DOHH2 (cell line): ENCODE measurements around the gene BTBD7.

ENCODE experiments used
- H3F3A ChIP-seq: fragments of 200-600 bp; sonication (generic), shearing (Covaris generic); 2 replicates; pipeline ENCODE4 v1.6.0; 2016; ENCODE audit warnings: antibody characterized with exemption, mild to moderate bottlenecking; ENCODE audit not compliant: control insufficient read depth, insufficient read depth
- H3K27ac ChIP-seq: fragments of 200-600 bp; sonication (generic); 2 replicates; pipeline ENCODE4 v1.5.1; 2014; ENCODE audit warnings: low read depth, mild to moderate bottlenecking, low read length, moderate library complexity
- H3K27me3 ChIP-seq: fragments of 200-600 bp; sonication (generic); 2 replicates; pipeline ENCODE4 v1.6.1; 2014; ENCODE audit warnings: mild to moderate bottlenecking, low read length, mixed read lengths; ENCODE audit not compliant: control insufficient read depth
- H3K36me3 ChIP-seq: fragments of 200-600 bp; sonication (generic); 2 replicates; pipeline ENCODE4 v1.6.1; 2014; ENCODE audit warnings: mild to moderate bottlenecking, low read length, moderate library complexity, mixed read lengths; ENCODE audit not compliant: control insufficient read depth
- H3K4me1 ChIP-seq: fragments of 200-600 bp; sonication (generic); 2 replicates; pipeline ENCODE4 v1.6.1; 2014; ENCODE audit warnings: mild to moderate bottlenecking, low read length, mixed read lengths; ENCODE audit not compliant: control insufficient read depth
- H3K4me2 ChIP-seq: fragments of 200-600 bp; sonication (generic); 2 replicates; pipeline ENCODE4 v1.6.0; 2014; ENCODE audit warnings: mild to moderate bottlenecking, low read length, moderate library complexity
- H3K4me3 ChIP-seq: fragments of 200-600 bp; sonication (generic); 2 replicates; pipeline ENCODE4 v1.5.1; 2014; ENCODE audit warnings: mild to moderate bottlenecking, low read length, mixed read lengths
- H3K79me2 ChIP-seq: fragments of 200-600 bp; sonication (generic); 2 replicates; pipeline ENCODE4 v1.6.1; 2014; ENCODE audit warnings: mild to moderate bottlenecking, low read length, mixed read lengths; ENCODE audit not compliant: control insufficient read depth
- H3K9me2 ChIP-seq: fragments of 200-600 bp; sonication (generic); replicated peaks from 2 replicates; pipeline ENCODE4 v1.6.1; 2014; ENCODE audit warnings: mild to moderate bottlenecking, low read length, mixed read lengths; ENCODE audit not compliant: control insufficient read depth
- H3K9me3 ChIP-seq: fragments of 200-600 bp; sonication (generic); 2 replicates; pipeline ENCODE4 v1.6.1; 2014; ENCODE audit warnings: antibody characterized with exemption, low read length, mixed read lengths; ENCODE audit not compliant: control insufficient read depth, insufficient read depth
- H4K20me1 ChIP-seq: fragments of 200-600 bp; sonication (generic); 2 replicates; pipeline ENCODE4 v1.6.0; 2014; ENCODE audit warnings: low read depth, mild to moderate bottlenecking, antibody characterized with exemption, low read length, moderate library complexity; ENCODE audit not compliant: control insufficient read depth, insufficient read depth
- EZH2phosphoT487 ChIP-seq: fragments of 200-600 bp; sonication (generic); IDR thresholded peaks from 2 replicates; pipeline ENCODE4 v1.6.1; 2017; ENCODE audit warnings: borderline replicate concordance, mild to moderate bottlenecking, antibody characterized with exemption, low read length, moderate library complexity, mixed read lengths
- TF ChIP-seq, protein P1 (sequence below): fragments of 200-600 bp; sonication (generic); IDR thresholded peaks from one replicate; pipeline ENCODE4 v1.5.1; 2014; ENCODE audit warnings: antibody characterized with exemption, mild to moderate bottlenecking, low read depth, low read length; ENCODE audit not compliant: poor library complexity, severe bottlenecking

BTBD7 gene

DNA sequence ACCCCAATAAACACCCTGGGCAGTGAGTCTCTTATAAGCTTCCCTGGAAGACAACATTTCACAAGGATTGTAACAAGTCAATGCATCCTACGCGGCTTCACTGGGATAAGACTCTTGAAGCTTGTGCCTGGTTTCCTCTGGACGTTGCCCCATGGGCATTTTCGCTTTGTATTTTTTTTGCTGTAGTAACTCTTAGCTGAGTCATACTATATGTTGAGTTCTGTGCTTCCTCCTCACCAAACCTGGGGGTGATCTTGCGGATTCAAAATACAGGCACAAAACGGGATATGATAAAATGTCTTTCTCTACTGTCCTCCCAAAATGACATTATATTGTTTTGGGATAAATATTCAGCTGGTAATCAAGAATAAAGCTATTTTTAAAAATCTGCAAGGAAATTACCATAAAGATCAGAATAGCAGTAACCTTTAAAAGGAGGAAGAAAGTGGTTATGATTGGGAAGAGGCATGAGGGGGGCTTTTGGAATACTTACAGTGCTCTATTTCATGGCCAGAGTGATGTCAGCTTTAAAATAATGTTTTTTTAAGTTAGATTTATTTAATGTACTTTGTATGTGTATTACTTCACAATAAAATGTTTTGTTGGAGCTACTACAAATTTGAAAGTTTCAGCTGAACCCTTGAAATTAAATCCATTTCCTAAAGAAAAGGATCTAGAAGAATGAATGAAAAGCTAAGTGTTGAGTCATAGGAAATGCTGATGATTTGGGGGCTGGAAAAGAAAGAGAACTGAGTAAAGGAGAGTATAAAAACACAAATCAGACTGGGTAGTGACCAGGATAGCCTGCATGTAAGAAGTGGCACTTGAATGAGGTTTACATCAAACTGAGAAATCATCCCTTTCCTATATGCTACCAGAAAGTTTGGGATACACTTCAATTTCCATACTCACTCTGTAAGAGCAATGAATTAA, 14.7 kb downstream of the BTBD7 start:
- H3K9me2 ChIP-seq: no peaks in the 10 kb centered on the region
- H4K20me1 ChIP-seq: peaks cover 6% of the 10 kb centered on the region; the same call in 1 of the 2 replicates
- peaks cover 20% of the 10 kb centered on the region for H3K4me1 ChIP-seq
- peaks cover 3% of the 10 kb centered on the region; the same call in 1 of the 2 replicates for H3F3A ChIP-seq
- H3K27me3 ChIP-seq: no peaks in the 10 kb centered on the region
- no peaks in the 10 kb centered on the region for H3K9me3 ChIP-seq
- H3K4me3 ChIP-seq: no peak overlapping the region
- peaks cover 81% of the 10 kb centered on the region for H3K79me2 ChIP-seq
- H3K27ac ChIP-seq: no peak overlapping the region
- TF ChIP-seq, protein P1, sequence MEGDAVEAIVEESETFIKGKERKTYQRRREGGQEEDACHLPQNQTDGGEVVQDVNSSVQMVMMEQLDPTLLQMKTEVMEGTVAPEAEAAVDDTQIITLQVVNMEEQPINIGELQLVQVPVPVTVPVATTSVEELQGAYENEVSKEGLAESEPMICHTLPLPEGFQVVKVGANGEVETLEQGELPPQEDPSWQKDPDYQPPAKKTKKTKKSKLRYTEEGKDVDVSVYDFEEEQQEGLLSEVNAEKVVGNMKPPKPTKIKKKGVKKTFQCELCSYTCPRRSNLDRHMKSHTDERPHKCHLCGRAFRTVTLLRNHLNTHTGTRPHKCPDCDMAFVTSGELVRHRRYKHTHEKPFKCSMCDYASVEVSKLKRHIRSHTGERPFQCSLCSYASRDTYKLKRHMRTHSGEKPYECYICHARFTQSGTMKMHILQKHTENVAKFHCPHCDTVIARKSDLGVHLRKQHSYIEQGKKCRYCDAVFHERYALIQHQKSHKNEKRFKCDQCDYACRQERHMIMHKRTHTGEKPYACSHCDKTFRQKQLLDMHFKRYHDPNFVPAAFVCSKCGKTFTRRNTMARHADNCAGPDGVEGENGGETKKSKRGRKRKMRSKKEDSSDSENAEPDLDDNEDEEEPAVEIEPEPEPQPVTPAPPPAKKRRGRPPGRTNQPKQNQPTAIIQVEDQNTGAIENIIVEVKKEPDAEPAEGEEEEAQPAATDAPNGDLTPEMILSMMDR: no peak
- no peak for TF ChIP-seq EZH2phosphoT487
- peaks cover 22% of the 10 kb centered on the region for H3K36me3 ChIP-seq
- no peak overlapping the region for H3K4me2 ChIP-seq

DNA sequence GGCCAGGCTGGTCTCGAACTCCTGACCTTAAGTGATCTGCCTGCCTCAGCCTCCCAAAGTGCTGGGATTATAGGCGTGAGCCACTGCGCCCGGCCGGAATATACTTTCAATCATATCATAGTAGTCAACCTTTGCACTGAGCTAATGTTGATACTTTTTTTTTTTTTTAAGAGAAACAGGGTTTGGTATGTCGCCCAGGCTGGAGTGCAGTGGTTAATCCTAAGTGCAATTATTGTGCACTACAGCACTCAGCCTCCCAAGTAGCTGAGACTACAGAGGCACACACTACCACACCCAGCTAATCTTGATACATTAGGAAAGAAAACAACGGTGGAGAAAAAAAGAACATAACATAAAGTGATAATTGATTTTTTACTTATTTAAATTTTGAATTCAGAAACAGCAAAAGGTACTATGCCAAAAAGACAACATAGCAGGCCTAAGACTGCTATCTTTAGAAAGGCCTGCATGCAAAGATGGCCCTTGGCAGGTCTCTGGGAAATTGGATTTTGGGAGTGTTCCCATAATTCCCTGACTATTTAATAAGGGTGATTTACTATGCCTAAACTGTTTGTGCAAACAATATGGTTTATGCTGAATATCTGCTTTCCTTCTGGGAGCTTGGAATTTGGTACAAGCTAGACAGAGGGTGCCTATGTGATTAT, 15.5 kb downstream of the BTBD7 start:
- no peak for TF ChIP-seq EZH2phosphoT487
- TF ChIP-seq, protein P1: no peak
- H3K27ac ChIP-seq: no peak overlapping the region
- peaks cover 6% of the 10 kb centered on the region; the same call in 1 of the 2 replicates for H4K20me1 ChIP-seq
- H3K4me1 ChIP-seq: peaks cover 20% of the 10 kb centered on the region
- no peak overlapping the region for H3K4me2 ChIP-seq
- no peaks in the 10 kb centered on the region for H3K9me2 ChIP-seq
- no peaks in the 10 kb centered on the region for H3K27me3 ChIP-seq
- peaks cover 3% of the 10 kb centered on the region; the same call in 1 of the 2 replicates for H3F3A ChIP-seq
- H3K4me3 ChIP-seq: no peak overlapping the region
- H3K36me3 ChIP-seq: peaks cover 18% of the 10 kb centered on the region
- no peaks in the 10 kb centered on the region for H3K9me3 ChIP-seq
- peaks cover 83% of the 10 kb centered on the region for H3K79me2 ChIP-seq

DNA sequence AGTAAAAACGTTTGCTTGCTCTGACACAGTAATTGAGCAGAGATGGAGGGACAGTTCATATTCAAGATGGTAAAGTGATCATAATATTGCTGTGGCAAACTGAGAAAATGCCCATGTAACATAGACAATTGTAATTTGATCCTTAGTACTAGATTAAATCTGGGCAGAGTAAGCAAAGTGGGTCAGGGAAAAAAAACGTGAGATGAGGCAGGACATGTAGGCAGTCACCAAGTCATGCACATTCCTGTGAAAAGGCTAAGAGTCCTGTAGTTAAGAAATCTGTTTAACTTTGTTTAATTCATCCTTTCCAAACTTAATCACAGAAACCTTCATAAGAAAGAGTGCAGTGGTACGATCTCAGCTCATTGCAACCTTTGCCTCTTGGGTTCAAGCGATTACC, 16.1 kb downstream of the BTBD7 start:
- Histone ChIP-seq H3K4me2 (no peak overlapping the region), H3K79me2 (peaks cover 80% of the 10 kb centered on the region), H3K27me3 (no peaks in the 10 kb centered on the region), H3K4me3 (no peak overlapping the region), H3K27ac (no peak overlapping the region), H3K9me3 (no peaks in the 10 kb centered on the region), H3K9me2 (no peaks in the 10 kb centered on the region), H4K20me1 (peaks cover 6% of the 10 kb centered on the region; the same call in 1 of the 2 replicates), H3K36me3 (peaks cover 14% of the 10 kb centered on the region), H3F3A (peaks cover 3% of the 10 kb centered on the region; the same call in 1 of the 2 replicates), H3K4me1 (peaks cover 20% of the 10 kb centered on the region)
- TF ChIP-seq, protein P1: no peak
- no peak for TF ChIP-seq EZH2phosphoT487
